GM10266 (cell line): ENCODE measurements around the gene MTREX.

Experiments
- DNase-seq: peaks from one replicate; pipeline ENCODE4 v3.0.0; 2012; ENCODE audit errors: extremely low spot score
- TF ChIP-seq, protein P1 (sequence below): IDR thresholded peaks from 2 replicates; pipeline ENCODE4 v1.5.1; 2012; ENCODE audit warnings: mild to moderate bottlenecking, low read depth; ENCODE audit not compliant: control insufficient read depth, insufficient read depth; ENCODE audit errors: missing control alignments

The MTREX gene

DNA sequence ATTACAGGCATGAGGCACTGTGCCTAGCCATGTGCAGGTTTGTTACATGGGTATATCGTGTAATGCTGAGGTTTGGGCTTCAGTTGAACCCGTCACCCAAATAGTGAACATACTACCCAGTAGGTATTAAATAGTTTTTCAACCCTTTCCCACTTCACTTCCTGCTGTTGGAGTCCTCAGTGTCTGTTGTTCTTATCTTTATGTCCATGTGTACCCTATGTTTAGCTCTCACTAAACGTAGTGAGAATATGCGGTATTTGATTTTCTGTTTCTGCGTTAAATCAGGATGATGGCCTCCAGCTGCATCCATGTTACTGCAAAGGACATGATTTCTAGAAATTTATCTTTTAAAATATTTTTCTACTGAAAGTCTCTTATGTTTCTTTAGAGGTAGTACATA, 17.8 kb downstream of the MTREX start:
- TF ChIP-seq, protein P1, sequence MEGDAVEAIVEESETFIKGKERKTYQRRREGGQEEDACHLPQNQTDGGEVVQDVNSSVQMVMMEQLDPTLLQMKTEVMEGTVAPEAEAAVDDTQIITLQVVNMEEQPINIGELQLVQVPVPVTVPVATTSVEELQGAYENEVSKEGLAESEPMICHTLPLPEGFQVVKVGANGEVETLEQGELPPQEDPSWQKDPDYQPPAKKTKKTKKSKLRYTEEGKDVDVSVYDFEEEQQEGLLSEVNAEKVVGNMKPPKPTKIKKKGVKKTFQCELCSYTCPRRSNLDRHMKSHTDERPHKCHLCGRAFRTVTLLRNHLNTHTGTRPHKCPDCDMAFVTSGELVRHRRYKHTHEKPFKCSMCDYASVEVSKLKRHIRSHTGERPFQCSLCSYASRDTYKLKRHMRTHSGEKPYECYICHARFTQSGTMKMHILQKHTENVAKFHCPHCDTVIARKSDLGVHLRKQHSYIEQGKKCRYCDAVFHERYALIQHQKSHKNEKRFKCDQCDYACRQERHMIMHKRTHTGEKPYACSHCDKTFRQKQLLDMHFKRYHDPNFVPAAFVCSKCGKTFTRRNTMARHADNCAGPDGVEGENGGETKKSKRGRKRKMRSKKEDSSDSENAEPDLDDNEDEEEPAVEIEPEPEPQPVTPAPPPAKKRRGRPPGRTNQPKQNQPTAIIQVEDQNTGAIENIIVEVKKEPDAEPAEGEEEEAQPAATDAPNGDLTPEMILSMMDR, result no peak
- no peak for DNase-seq

DNA sequence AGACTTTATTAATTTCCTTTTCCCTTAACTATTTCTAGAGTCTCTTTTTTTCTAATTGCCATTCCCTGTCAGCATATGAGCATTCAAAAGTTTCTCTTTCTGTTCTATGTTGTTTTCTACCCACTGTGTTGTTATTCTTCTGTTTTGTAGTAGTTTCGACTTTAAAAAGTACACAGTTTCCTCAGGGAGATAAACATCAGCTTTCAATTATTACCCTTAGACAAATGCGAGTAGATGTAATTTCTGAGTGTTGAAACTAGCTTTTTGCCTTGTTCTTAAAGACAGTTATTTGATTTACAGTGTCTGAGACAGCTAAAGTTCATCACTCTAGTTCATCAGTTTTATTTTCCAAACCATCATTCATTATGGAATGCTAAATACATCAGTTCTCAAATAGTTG, 19.5 kb downstream of the MTREX start:
- no peak for DNase-seq
- TF ChIP-seq, protein P1, result no peak

DNA sequence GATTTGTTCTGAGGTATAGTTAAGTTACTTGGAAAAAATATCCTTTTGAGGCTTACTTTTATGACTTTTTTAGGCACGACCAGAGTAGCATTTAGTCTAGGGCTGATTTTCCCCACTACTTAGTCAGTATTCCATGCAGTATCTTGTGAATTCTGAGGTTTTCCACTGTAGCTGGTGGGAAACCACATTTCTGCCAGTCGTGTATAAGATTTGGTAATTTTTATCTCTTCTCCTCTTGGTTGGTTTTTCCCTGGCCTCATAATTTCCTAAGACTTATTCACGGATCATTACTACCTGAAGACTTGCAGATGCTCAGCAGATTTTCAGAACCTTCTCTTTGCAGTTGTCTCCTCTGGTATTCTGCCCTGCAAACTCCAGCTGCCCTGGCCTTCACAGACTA, 23.5 kb downstream of the MTREX start:
- no peak for DNase-seq
- TF ChIP-seq, protein P1, result no peak

DNA sequence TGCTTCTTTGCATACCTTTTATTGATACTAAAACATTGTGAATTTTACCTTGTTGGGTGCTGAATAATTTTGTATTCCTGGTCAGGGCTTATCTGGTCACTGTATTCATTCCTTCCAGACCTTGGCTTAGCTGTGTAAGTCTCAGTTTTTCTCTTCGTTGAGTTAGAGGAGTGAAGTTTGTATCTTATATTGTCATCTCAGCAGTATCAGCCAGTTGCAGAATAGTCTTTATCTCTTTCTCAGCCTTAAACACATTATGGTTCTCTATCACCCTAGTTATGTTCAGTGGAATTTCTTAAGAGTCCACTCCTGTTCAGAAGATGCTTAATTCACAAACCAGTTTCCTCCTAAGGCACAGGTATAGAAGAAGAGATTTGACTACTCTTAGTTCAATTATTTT, 25.2 kb downstream of the MTREX start:
- TF ChIP-seq, protein P1, result no peak
- DNase-seq, result no peak

DNA sequence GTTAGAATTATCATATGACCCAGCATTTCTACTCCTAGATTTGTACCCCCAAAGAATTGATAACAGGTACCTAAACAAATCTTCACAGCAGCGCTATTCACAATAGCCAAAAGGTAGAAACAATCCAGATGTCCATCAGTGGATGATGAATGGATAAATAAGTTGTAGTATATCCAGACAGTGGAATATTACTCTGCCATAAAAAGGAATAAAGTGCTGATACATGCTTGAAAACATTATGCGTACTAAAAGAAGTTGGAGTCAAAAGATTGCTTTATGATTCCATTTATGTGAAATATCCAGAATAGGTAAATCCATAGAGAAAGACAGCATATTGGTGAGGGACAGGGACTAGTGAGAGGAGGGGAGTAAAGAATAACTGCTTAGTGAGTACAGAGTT, 26.0 kb downstream of the MTREX start:
- TF ChIP-seq, protein P1, result no peak
- no peak for DNase-seq

DNA sequence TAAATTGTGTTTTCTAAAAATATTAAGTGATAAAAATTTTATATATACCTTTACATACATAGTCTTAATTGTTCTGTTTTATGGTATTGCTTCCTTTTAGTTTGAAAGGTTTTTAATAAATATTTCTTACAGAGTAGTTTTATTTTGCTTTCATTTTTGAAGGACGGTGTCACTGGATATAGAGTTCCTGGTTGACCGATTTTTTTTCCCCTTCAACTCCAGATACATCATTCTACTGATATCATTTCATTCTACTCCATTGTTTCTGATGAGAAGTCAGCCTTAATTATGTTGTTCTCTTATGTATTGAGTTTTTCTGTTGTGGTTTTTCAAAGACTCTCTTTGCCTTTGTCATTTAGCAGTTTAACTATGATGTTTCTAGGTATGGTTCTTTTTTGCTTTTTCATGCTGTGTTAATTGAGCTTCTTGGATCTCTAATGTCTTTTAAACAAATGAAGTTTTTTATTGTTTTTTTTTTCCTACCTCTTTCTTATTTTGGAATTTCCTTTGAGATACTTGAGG, 30.4 kb downstream of the MTREX start:
- TF ChIP-seq, protein P1, result no peak
- no peak for DNase-seq

DNA sequence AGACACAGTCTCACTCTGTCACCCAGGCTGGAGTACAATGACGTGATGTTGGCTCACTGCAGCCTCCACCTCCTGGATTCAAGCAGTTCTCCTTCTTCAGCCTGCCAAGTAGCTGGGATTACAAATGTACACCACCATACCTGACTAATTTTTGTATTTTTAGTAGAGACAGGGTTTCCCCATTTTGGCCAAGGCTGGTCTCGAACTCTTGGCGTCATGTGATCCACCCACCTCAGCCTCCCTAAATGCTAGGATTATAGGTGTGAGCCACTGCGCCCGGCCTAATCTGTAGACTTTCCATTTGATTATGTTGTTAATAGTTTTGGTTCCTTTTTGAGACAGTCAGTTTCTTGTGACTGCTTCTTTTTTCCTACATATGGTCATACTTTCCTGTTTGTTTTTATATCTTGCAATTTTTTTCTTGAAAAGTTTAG, 31.0 kb downstream of the MTREX start:
- TF ChIP-seq, protein P1, result no peak
- peak; percentile 18 for DNase-seq
